A673 (cell line): ENCODE data around the gene OSBPL8. TPM values are rescaled to one million over a fixed set of nuclear protein-coding genes. Genes with fewer than 3 reads are reported as not detected.
A peak's percentile ranks its signal among the peaks of the same experiment; 100 is the strongest.

Source experiments
- BruUV-seq: library from RNA; stranded (reverse); fragments of 400-500 nt; replicated peaks from 2 replicates; lab custom pipeline; 2021; lab: Mats Ljungman, UMichigan
- CTCF ChIA-PET: fragments of 300-600 bp; sonication (Branson Sonifier 250); formaldehyde crosslinking; loops from one replicate; lab custom pipeline; 2022; ENCODE audit warnings: antibody characterized with exemption; lab: Charles Lee
- POLR2A ChIA-PET: fragments of 300-600 bp; sonication (Branson Sonifier 250); formaldehyde crosslinking; loops from one replicate; lab custom pipeline; 2022; ENCODE audit warnings: antibody characterized with exemption; ENCODE audit not compliant: low non-redundant PET; lab: Charles Lee
- DNase-seq: peaks from one replicate; pipeline ENCODE4 v3.0.0-alpha.2; 2015; ENCODE audit warnings: low spot score
- H3K27ac ChIP-seq: fragments of 200-600 bp; sonication (generic); 2 replicates; pipeline ENCODE4 v1.5.1; 2016; ENCODE audit warnings: mixed run types, low read depth, mild to moderate bottlenecking, mixed read lengths, antibody characterized with exemption, low read length; ENCODE audit not compliant: poor library complexity, severe bottlenecking
- H3K27me3 ChIP-seq: fragments of 200-600 bp; sonication (generic); replicated peaks from 2 replicates; pipeline ENCODE4 v1.6.1; 2017; ENCODE audit warnings: mixed run types, low read depth, mild to moderate bottlenecking, mixed read lengths, antibody characterized with exemption, low read length; ENCODE audit not compliant: insufficient read depth, poor library complexity
- H3K36me3 ChIP-seq: fragments of 200-600 bp; sonication (generic); 2 replicates; pipeline ENCODE4 v1.6.1; 2016; ENCODE audit warnings: mixed run types, mild to moderate bottlenecking, mixed read lengths, antibody characterized with exemption, low read length; ENCODE audit not compliant: insufficient read depth, poor library complexity, severe bottlenecking
- H3K4me1 ChIP-seq: fragments of 200-600 bp; sonication (generic); 2 replicates; pipeline ENCODE4 v1.6.1; 2017; ENCODE audit warnings: mixed run types, mild to moderate bottlenecking, mixed read lengths, antibody characterized with exemption, low read length; ENCODE audit not compliant: insufficient read depth, poor library complexity, severe bottlenecking
- H3K4me3 ChIP-seq: fragments of 200-600 bp; sonication (generic); 2 replicates; pipeline ENCODE4 v1.5.1; 2016; ENCODE audit warnings: low read depth, mixed run types, mild to moderate bottlenecking, mixed read lengths, low read length; ENCODE audit not compliant: poor library complexity, severe bottlenecking
- H3K9me3 ChIP-seq: fragments of 200-600 bp; sonication (generic); 2 replicates; pipeline ENCODE4 v1.6.1; 2016; ENCODE audit warnings: mixed run types, low read depth, mild to moderate bottlenecking, mixed read lengths, antibody characterized with exemption, low read length; ENCODE audit not compliant: poor library complexity, severe bottlenecking
- CTCF ChIP-seq: fragments of 300-800, 200-600 bp; sonication (generic); conservative IDR thresholded peaks from 2 replicates; pipeline ENCODE4 v1.5.1; 2017; ENCODE audit warnings: low read depth, mild to moderate bottlenecking, antibody characterized with exemption, low read length, moderate library complexity, mixed read lengths
- EZH2 ChIP-seq: fragments of 200-600 bp; sonication (generic); IDR thresholded peaks from 2 replicates; pipeline ENCODE4 v1.6.1; 2017; ENCODE audit warnings: borderline replicate concordance, low read depth, mild to moderate bottlenecking, mixed read lengths, antibody characterized with exemption, low read length; ENCODE audit not compliant: poor library complexity, severe bottlenecking
- intact Hi-C: fragments of 100-400 bp; cut with micrococcal nuclease; formaldehyde crosslinking; loops from one replicate; pipeline ENCODE4 v1.10.0; 2022; ENCODE audit not compliant: unreplicated experiment
- total RNA-seq: library from RNA; stranded (reverse); gene quantifications from 2 replicates; pipeline ENCODE4 v1.2.3, GENCODE V29; 2021

Gene OSBPL8
- total RNA-seq, 1 experiment from 2014 or later, result 86.1 TPM

- ChIA-PET POLR2A (no interaction called here), CTCF (no interaction called here)
- TF ChIP-seq EZH2, result no peak
- Histone ChIP-seq H3K4me1 (peaks cover 18% of the 10 kb centered on the region), H3K9me3 (no peaks in the 10 kb centered on the region), H3K27me3 (no peaks in the 10 kb centered on the region), H3K36me3 (no peaks in the 10 kb centered on the region), H3K4me3 (no peak overlapping the region), H3K27ac (peak overlapping the region; percentile 18)
- no TSS peak for BruUV-seq
- intact Hi-C loops, result loop anchor here (10.0 kb wide), 1 partner anchor 470 kb away; the partner anchor contains the start of gene NAP1L1
- no peak for DNase-seq
These were observed 5.0 kb downstream of the OSBPL8 start for GRCh38 chr12:76554405-76555230.

- H3K4me3 ChIP-seq, result no peak overlapping the region
- no TSS peak for BruUV-seq
- CTCF ChIA-PET, result no interaction called here
- no peak for DNase-seq
- POLR2A ChIA-PET, result no interaction called here
- peaks cover 27% of the 10 kb centered on the region for H3K4me1 ChIP-seq
- no peaks in the 10 kb centered on the region for H3K27me3 ChIP-seq
- no peaks in the 10 kb centered on the region for H3K9me3 ChIP-seq
- TF ChIP-seq EZH2 (no peak), CTCF (no peak)
- intact Hi-C loops, result loop anchor here (10.0 kb wide), 1 partner anchor 468 kb away; the partner anchor contains the start of gene NAP1L1
- H3K36me3 ChIP-seq, result no peaks in the 10 kb centered on the region
- no peak overlapping the region for H3K27ac ChIP-seq
These were observed 7.1 kb downstream of the OSBPL8 start for GRCh38 chr12:76552343-76552938.

GRCh38 chr12:76551482-76551888 lies 8.1 kb downstream of the OSBPL8 start:
- H3K9me3 ChIP-seq, result no peaks in the 10 kb centered on the region
- H3K4me3 ChIP-seq, result no peak overlapping the region
- intact Hi-C loops, result loop anchor here (10.0 kb wide), 1 partner anchor 467 kb away; the partner anchor contains the start of gene NAP1L1
- H3K27ac ChIP-seq, result no peak overlapping the region
- no TSS peak for BruUV-seq
- ChIA-PET CTCF (no interaction called here), POLR2A (no interaction called here)
- H3K27me3 ChIP-seq, result no peaks in the 10 kb centered on the region
- no peak for TF ChIP-seq EZH2
- TF ChIP-seq CTCF, result no peak
- no peaks in the 10 kb centered on the region for H3K36me3 ChIP-seq
- DNase-seq, result no peak
- peaks cover 36% of the 10 kb centered on the region for H3K4me1 ChIP-seq
